ENCODE measurements around the gene TOP1.
A peak's percentile ranks its signal among the peaks of the same experiment; 100 is the strongest.

Gene TOP1

GRCh38 chr20:41173161-41173721 is 144.6 kb downstream of the TOP1 start:
- no peaks in the 10 kb centered on the region for H3K9me3 Mint-ChIP-seq
- peak; percentile 41 for DNase-seq
- peaks cover under 1 to 5% of the 10 kb centered on the region in 2 donors for H3K4me1 Mint-ChIP-seq
- H3K27ac Mint-ChIP-seq, result peak overlapping the region; percentile 87
- H3K27me3 Mint-ChIP-seq, result peaks cover 0 to 10% of the 10 kb centered on the region in 2 donors
- H3K36me3 Mint-ChIP-seq, result peaks cover 58 to 77% of the 10 kb centered on the region in 2 donors
- no peak overlapping the region for H3K4me3 Mint-ChIP-seq
- peak; percentile 89 for ATAC-seq (replicated peaks)

GRCh38 chr20:41173791-41174341 is 145.2 kb downstream of the TOP1 start:
- H3K36me3 Mint-ChIP-seq, result peaks cover 58 to 77% of the 10 kb centered on the region in 2 donors
- H3K27me3 Mint-ChIP-seq, result peaks cover 0 to 10% of the 10 kb centered on the region in 2 donors
- DNase-seq (no peak), ATAC-seq (replicated peaks) (no peak)
- H3K27ac Mint-ChIP-seq, result peak overlapping the region; percentile 27
- H3K9me3 Mint-ChIP-seq, result no peaks in the 10 kb centered on the region
- no peak overlapping the region for H3K4me3 Mint-ChIP-seq
- H3K4me1 Mint-ChIP-seq, result peaks cover 0 to 4% of the 10 kb centered on the region in 2 donors
